Stimulated activated CD8-positive, alpha-beta memory T cell treated with anti-CD3 and anti-CD28 coated beads, Interleukin-7, amount 100 ng/mL, for 4 hours (primary cell): Measurements from ENCODE around the gene RAB3GAP2.
"Not testable (repeated sequence)": the region's sequence is repeated elsewhere in the genome, so short reads cannot be mapped to it uniquely, and the experiment has no call there.

Experiments used
- DNase-seq, 2 donors: peaks; one replicate each; pipeline ENCODE4 v3.0.0-alpha.2; 2020; ENCODE audit warnings: low read depth in 2 of 2

RAB3GAP2 gene

GRCh38 chr1:220283625-220284024 lies 11.4 kb upstream of the RAB3GAP2 start:
- DNase-seq: no peak

GRCh38 chr1:220281159-220281574 lies 8.9 kb upstream of the RAB3GAP2 start:
- no peak for DNase-seq

- no peak for DNase-seq
These were observed 8.0 kb upstream of the RAB3GAP2 start for GRCh38 chr1:220280249-220280648.

- no peak for DNase-seq
These were observed 6.7 kb upstream of the RAB3GAP2 start for GRCh38 chr1:220278991-220279390.

- DNase-seq: no peak
These were observed 3.2 kb upstream of the RAB3GAP2 start for GRCh38 chr1:220275430-220275829.

GRCh38 chr1:220274251-220274855 lies 2.1 kb upstream of the RAB3GAP2 start:
- no peak for DNase-seq

- no peak for DNase-seq
These were observed 513 bp upstream of the RAB3GAP2 start for GRCh38 chr1:220272841-220273090.

- DNase-seq: no peak
These were observed 577 bp downstream of the RAB3GAP2 start for GRCh38 chr1:220271706-220272046.

GRCh38 chr1:220269036-220269435 lies 3.2 kb downstream of the RAB3GAP2 start:
- DNase-seq: no peak

GRCh38 chr1:220267630-220268029 lies 4.6 kb downstream of the RAB3GAP2 start:
- DNase-seq: no peak

GRCh38 chr1:220260228-220260627 lies 12.0 kb downstream of the RAB3GAP2 start:
- not testable (repeated sequence) for DNase-seq

GRCh38 chr1:220259756-220260155 lies 12.5 kb downstream of the RAB3GAP2 start:
- DNase-seq: not testable (repeated sequence)

- not testable (repeated sequence) for DNase-seq
These were observed 16.1 kb downstream of the RAB3GAP2 start for GRCh38 chr1:220256194-220256593.

GRCh38 chr1:220255204-220255603 lies 17.0 kb downstream of the RAB3GAP2 start:
- DNase-seq: no peak

GRCh38 chr1:220253290-220253689 lies 19.0 kb downstream of the RAB3GAP2 start:
- DNase-seq: not testable (repeated sequence)

- no peak for DNase-seq
These were observed 21.0 kb downstream of the RAB3GAP2 start for GRCh38 chr1:220251272-220251671.

GRCh38 chr1:220250681-220251080 lies 21.6 kb downstream of the RAB3GAP2 start:
- DNase-seq: no peak

GRCh38 chr1:220249522-220249921 lies 22.7 kb downstream of the RAB3GAP2 start:
- no peak for DNase-seq

- not testable (repeated sequence) for DNase-seq
These were observed 23.5 kb downstream of the RAB3GAP2 start for GRCh38 chr1:220248715-220249265.

- not testable (repeated sequence) for DNase-seq
These were observed 26.4 kb downstream of the RAB3GAP2 start for GRCh38 chr1:220245900-220246299.

- DNase-seq: no peak
These were observed 28.3 kb downstream of the RAB3GAP2 start for GRCh38 chr1:220243947-220244346.

GRCh38 chr1:220241072-220241663 lies 31.1 kb downstream of the RAB3GAP2 start:
- DNase-seq: no peak

GRCh38 chr1:220239966-220240365 lies 32.3 kb downstream of the RAB3GAP2 start:
- DNase-seq: no peak

GRCh38 chr1:220239213-220239612 lies 33.0 kb downstream of the RAB3GAP2 start:
- DNase-seq: no peak
